Left ventricle myocardium inferior (tissue), 1 donor: Measurements from ENCODE around the gene GADD45A. TPM values are rescaled to one million over a fixed set of nuclear protein-coding genes. Genes with fewer than 3 reads are reported as not detected.

ENCODE experiments used
- DNase-seq: peaks from one replicate; pipeline ENCODE4 v3.0.0-alpha.2; 2020
- H3K27ac ChIP-seq: fragments of 200-600 bp; replicated peaks from 2 replicates; pipeline ENCODE4 v1.8.0; 2021
- H3K27me3 ChIP-seq: fragments of 200-600 bp; 2 replicates; pipeline ENCODE4 v1.8.0; 2021; ENCODE audit warnings: low read depth
- H3K36me3 ChIP-seq: fragments of 200-600 bp; 2 replicates; pipeline ENCODE4 v1.8.0; 2021
- H3K4me1 ChIP-seq: fragments of 200-600 bp; 2 replicates; pipeline ENCODE4 v1.8.0; 2021
- H3K4me3 ChIP-seq: fragments of 200-600 bp; 2 replicates; pipeline ENCODE4 v1.8.0; 2021; ENCODE audit warnings: mild to moderate bottlenecking, moderate library complexity
- H3K9me3 ChIP-seq: fragments of 200-600 bp; replicated peaks from 2 replicates; pipeline ENCODE4 v1.8.0; 2021
- CTCF ChIP-seq: fragments of 200-600 bp; IDR thresholded peaks from 2 replicates; pipeline ENCODE4 v1.8.0; 2021; ENCODE audit warnings: antibody characterized with exemption, mild to moderate bottlenecking, borderline replicate concordance
- intact Hi-C: fragments of 100-400 bp; cut with micrococcal nuclease; formaldehyde crosslinking; loops from one replicate; pipeline ENCODE4 v1.11.0; 2022
- total RNA-seq: library from RNA; stranded (reverse); fragmentation: NEBNext Ultra II Directional; extraction: Animal tissue kit (Norgen Biotek cat#: 25700); gene quantifications from one replicate; pipeline ENCODE4 v1.2.1, GENCODE V29; 2021
- donor health status: DM: no; HTN: yes; CAD: no; lungs with severe emphysema.

Gene GADD45A
- total RNA-seq, 1 donor from 2014 or later: 65.0 TPM

- H3K27ac ChIP-seq: no peak overlapping the region
- peaks cover 70% of the 10 kb centered on the region for H3K4me1 ChIP-seq
- no peaks in the 10 kb centered on the region for H3K36me3 ChIP-seq
- H3K4me3 ChIP-seq: no peak overlapping the region
- H3K27me3 ChIP-seq: no peaks in the 10 kb centered on the region
- DNase-seq: no peak
- intact Hi-C loops: no loop called here
- no peak for TF ChIP-seq CTCF
- H3K9me3 ChIP-seq: no peaks in the 10 kb centered on the region
These were observed 31.8 kb downstream of the GADD45A start for GRCh38 chr1:67716800-67717199.

- DNase-seq: no peak
- no peaks in the 10 kb centered on the region for H3K9me3 ChIP-seq
- H3K4me3 ChIP-seq: no peak overlapping the region
- H3K27me3 ChIP-seq: no peaks in the 10 kb centered on the region
- peak overlapping the region; percentile 10 for H3K27ac ChIP-seq
- intact Hi-C loops: no loop called here
- H3K36me3 ChIP-seq: no peaks in the 10 kb centered on the region
- TF ChIP-seq CTCF: no peak
- peaks cover 70% of the 10 kb centered on the region for H3K4me1 ChIP-seq
These were observed 32.9 kb downstream of the GADD45A start for GRCh38 chr1:67717876-67718275.

GRCh38 chr1:67719329-67720196, 34.6 kb downstream of the GADD45A start:
- Histone ChIP-seq H3K27ac (no peak overlapping the region), H3K36me3 (no peaks in the 10 kb centered on the region), H3K9me3 (no peaks in the 10 kb centered on the region), H3K4me1 (peaks cover 70% of the 10 kb centered on the region), H3K4me3 (no peak overlapping the region), H3K27me3 (no peaks in the 10 kb centered on the region)
- no peak for TF ChIP-seq CTCF
- no peak for DNase-seq
- intact Hi-C loops: no loop called here

- TF ChIP-seq CTCF: no peak
- no peak overlapping the region for H3K27ac ChIP-seq
- no peaks in the 10 kb centered on the region for H3K36me3 ChIP-seq
- peaks cover 83% of the 10 kb centered on the region for H3K4me1 ChIP-seq
- intact Hi-C loops: no loop called here
- H3K4me3 ChIP-seq: no peak overlapping the region
- no peaks in the 10 kb centered on the region for H3K27me3 ChIP-seq
- H3K9me3 ChIP-seq: no peaks in the 10 kb centered on the region
- no peak for DNase-seq
These were observed 36.1 kb downstream of the GADD45A start for GRCh38 chr1:67721112-67721511.

- peaks cover 87% of the 10 kb centered on the region for H3K4me1 ChIP-seq
- intact Hi-C loops: no loop called here
- H3K4me3 ChIP-seq: no peak overlapping the region
- no peaks in the 10 kb centered on the region for H3K27me3 ChIP-seq
- no peak for TF ChIP-seq CTCF
- DNase-seq: no peak
- no peaks in the 10 kb centered on the region for H3K9me3 ChIP-seq
- no peaks in the 10 kb centered on the region for H3K36me3 ChIP-seq
- peak overlapping the region; percentile 73 for H3K27ac ChIP-seq
These were observed 36.8 kb downstream of the GADD45A start for GRCh38 chr1:67721650-67722291.
